Activated naive CD4-positive, alpha-beta T cell treated with anti-CD3 and anti-CD28 coated beads for 36 hours (primary cell): ENCODE measurements around the gene SNX1. TPM values are rescaled to one million over a fixed set of nuclear protein-coding genes. Genes with fewer than 3 reads are reported as not detected.

Source experiments
- total RNA-seq, 2 experiments: library from RNA; stranded (reverse); gene quantifications; one replicate each; pipeline ENCODE4 v1.2.3, GENCODE V29; 2021

The SNX1 gene
- total RNA-seq, 2 experiments from 2014 or later, result 80.7 to 84.2 TPM

Other genes starting within 250 kb of the SNX1 start
- gene DAPK2, start 49.5 kb upstream of the SNX1 start, total RNA-seq, result under 1 TPM in 1 of 2 experiments, not detected in 1; 0.44 TPM
- gene CIAO2A, start 2.1 kb upstream of the SNX1 start, total RNA-seq, result 100 to 1,000 TPM; 105 TPM
- gene SNX22, start 55.7 kb downstream of the SNX1 start, total RNA-seq, result under 1 TPM; 0.19 to 0.47 TPM
- gene PPIB, start 67.0 kb downstream of the SNX1 start, total RNA-seq, result 100 to 1,000 TPM; 187 to 202 TPM